SK-N-SH (cell line): ENCODE measurements around the gene ANXA11. TPM values are rescaled to one million over a fixed set of nuclear protein-coding genes. Genes with fewer than 3 reads are reported as not detected.
"Not testable (repeated sequence)": the region's sequence is repeated elsewhere in the genome, so short reads cannot be mapped to it uniquely, and the experiment has no call there.

Experiments
- CTCF ChIA-PET: fragments of 300-600, 350-600 bp; formaldehyde crosslinking; extraction: SDS; loops from one replicate; lab custom pipeline; 2021; lab: Yijun Ruan, JAX
- POLR2A ChIA-PET: fragments of 350-600 bp; sonication (Branson Sonifier 250); formaldehyde crosslinking; extraction: SDS; loops from one replicate; lab custom pipeline; 2020; ENCODE audit warnings: antibody characterized with exemption, inconsistent platforms; lab: Yijun Ruan, JAX
- DNase-seq: peaks from one replicate; pipeline ENCODE4 v3.0.0; 2012
- H2AFZ ChIP-seq: fragments of 200-600 bp; sonication (generic); 2 replicates; pipeline ENCODE4 v1.8.1; 2016; ENCODE audit warnings: antibody characterized with exemption, mild to moderate bottlenecking, low read depth
- H3F3A ChIP-seq: fragments of 200-600 bp; sonication (generic); replicated peaks from 2 replicates; pipeline ENCODE3; 2016; ENCODE audit warnings: antibody characterized with exemption, mild to moderate bottlenecking; ENCODE audit not compliant: insufficient read depth
- H3K27ac ChIP-seq, 2 experiments: fragments of 200-500 bp in 1 of 2; fragments of 200-600 bp in 1 of 2; sonication (Bioruptor generic) in 1 of 2; sonication (generic), shearing (Covaris generic) in 1 of 2; 2 replicates each; pipeline versions ENCODE4 v1.5.1 to v1.6.1; 2014 to 2016; ENCODE audit warnings: low read depth in 2 of 2, inconsistent platforms in 1 of 2, low read length in 1 of 2, mild to moderate bottlenecking in 1 of 2, mixed read lengths in 1 of 2
- H3K27me3 ChIP-seq: fragments of 200-600 bp; sonication (generic), shearing (Covaris generic); 2 replicates; pipeline ENCODE4 v1.6.1; 2016; ENCODE audit warnings: mixed run types; ENCODE audit not compliant: insufficient read depth
- H3K36me3 ChIP-seq, 2 experiments: fragments of 200-500 bp in 1 of 2; fragments of 200-600 bp in 1 of 2; sonication (Bioruptor generic) in 1 of 2; sonication (generic) in 1 of 2; replicated peaks in 1 of 2; 2 replicates each; pipeline versions ENCODE3 to v1.5.1; 2014 to 2016; ENCODE audit warnings: low read length in 1 of 2, mild to moderate bottlenecking in 1 of 2; ENCODE audit not compliant: insufficient read depth in 2 of 2, control insufficient read depth in 1 of 2
- H3K4me1 ChIP-seq, 2 experiments: fragments of 200-500 bp in 1 of 2; fragments of 200-600 bp in 1 of 2; sonication (Bioruptor generic) in 1 of 2; sonication (generic), shearing (Covaris generic) in 1 of 2; 2 replicates each; pipeline versions ENCODE4 v1.5.1 to v1.6.1; 2014 to 2016; ENCODE audit warnings: low read depth in 1 of 2, low read length in 1 of 2, mixed run types in 1 of 2; ENCODE audit not compliant: insufficient read depth in 2 of 2, control insufficient read depth in 1 of 2
- H3K4me2 ChIP-seq: fragments of 200-600 bp; sonication (generic), shearing (Covaris generic); 2 replicates; pipeline ENCODE4 v1.6.1; 2017; ENCODE audit warnings: mixed run types
- H3K4me3 ChIP-seq, 2 experiments: fragments of 200-500 bp in 1 of 2; fragments of 200-600 bp in 1 of 2; sonication (Bioruptor generic) in 1 of 2; sonication (generic), shearing (Covaris generic) in 1 of 2; 2 replicates each; pipeline versions ENCODE4 v1.5.1 to v1.8.1; 2014 to 2016; ENCODE audit warnings: low read depth in 2 of 2, inconsistent platforms in 1 of 2, low read length in 1 of 2, mild to moderate bottlenecking in 1 of 2, mixed read lengths in 1 of 2, moderate library complexity in 1 of 2
- H3K79me2 ChIP-seq: fragments of 200-600 bp; sonication (generic); 2 replicates; pipeline ENCODE4 v1.8.1; 2017; ENCODE audit warnings: mild to moderate bottlenecking; ENCODE audit not compliant: insufficient read depth
- H3K9ac ChIP-seq: fragments of 200-600 bp; sonication (generic); 2 replicates; pipeline ENCODE4 v1.6.1; 2017; ENCODE audit warnings: mixed run types
- H3K9me2 ChIP-seq: fragments of 200-600 bp; sonication (generic); 2 replicates; pipeline ENCODE4 v1.6.1; 2017; ENCODE audit warnings: mixed run types
- H3K9me3 ChIP-seq: fragments of 200-600 bp; sonication (generic); 2 replicates; pipeline ENCODE4 v1.6.1; 2017; ENCODE audit warnings: mixed run types, mild to moderate bottlenecking, moderate library complexity
- H4K20me1 ChIP-seq: fragments of 200-600 bp; sonication (generic); 2 replicates; pipeline ENCODE4 v1.6.1; 2017; ENCODE audit warnings: mild to moderate bottlenecking, mixed run types; ENCODE audit not compliant: insufficient read depth
- CHD2 ChIP-seq: fragments of 150-350 bp; IDR thresholded peaks from 2 replicates; pipeline ENCODE4 v1.6.1; 2018; ENCODE audit warnings: low read length; ENCODE audit not compliant: partially characterized antibody
- ELF1 ChIP-seq: IDR thresholded peaks from 2 replicates; pipeline ENCODE4 v1.4.0; 2012
- EP300 ChIP-seq, 2 experiments: IDR thresholded peaks; 2 replicates each; pipeline versions ENCODE4 v1.4.0 to v1.6.1; 2012; ENCODE audit warnings: borderline replicate concordance in 1 of 2, low read depth in 1 of 2, low read length in 1 of 2
- EZH2phosphoT487 ChIP-seq: fragments of 200-600 bp; sonication (generic); IDR thresholded peaks from 2 replicates; pipeline ENCODE4 v1.6.1; 2017; ENCODE audit warnings: low read depth, mixed run types, mild to moderate bottlenecking, antibody characterized with exemption, moderate library complexity, borderline replicate concordance
- FOSL2 ChIP-seq: IDR thresholded peaks from 2 replicates; pipeline ENCODE4 v1.4.0; 2012; ENCODE audit warnings: low read depth, mild to moderate bottlenecking, moderate library complexity, borderline replicate concordance
- RAD21 ChIP-seq: IDR thresholded peaks from 2 replicates; pipeline ENCODE4 v1.6.1; 2012; ENCODE audit warnings: mild to moderate bottlenecking, low read length
- SIN3A ChIP-seq: IDR thresholded peaks from 2 replicates; pipeline ENCODE4 v1.6.1; 2012; ENCODE audit warnings: low read depth, mild to moderate bottlenecking, low read length, moderate library complexity, borderline replicate concordance
- TAF1 ChIP-seq: IDR thresholded peaks from 2 replicates; pipeline ENCODE4 v1.6.1; 2012; ENCODE audit warnings: low read depth, mild to moderate bottlenecking, low read length, moderate library complexity, borderline replicate concordance
- TCF12 ChIP-seq: IDR thresholded peaks from 2 replicates; pipeline ENCODE4 v1.4.0; 2012
- TEAD4 ChIP-seq: IDR thresholded peaks from 2 replicates; pipeline ENCODE4 v1.4.0; 2012; ENCODE audit warnings: mild to moderate bottlenecking, borderline replicate concordance; ENCODE audit not compliant: insufficient read depth
- YY1 ChIP-seq: IDR thresholded peaks from 2 replicates; pipeline ENCODE4 v1.4.0; 2012; ENCODE audit warnings: low read depth, mild to moderate bottlenecking
- WGBS: methylation state at CpG from one replicate; pipeline ENCODE4 v1.1.6; 2017; ENCODE audit warnings: low lambda C conversion rate; 5-methylcytosine and 5-hydroxymethylcytosine counted together
- polyA plus RNA-seq, 3 experiments: library from polyadenylated mRNA; depleted of rRNA; stranded (reverse); fragments of >200 nt; gene quantifications; 2 replicates each; pipeline ENCODE4 v1.2.3, GENCODE V29; 2012
- TF ChIP-seq, protein P1 (sequence below): IDR thresholded peaks from 2 replicates; pipeline ENCODE4; 2012
- TF ChIP-seq, protein P2 (sequence below): IDR thresholded peaks from 2 replicates; pipeline ENCODE4 v1.4.0; 2012; ENCODE audit warnings: low read depth, borderline replicate concordance
- TF ChIP-seq, protein P3 (sequence below): IDR thresholded peaks from 2 replicates; pipeline ENCODE4 v1.4.0; 2012; ENCODE audit warnings: low read depth

Gene ANXA11
- polyA plus RNA-seq, 1 of the 3 experiments (the other 2 are of a cell fraction): 53.6 TPM

DNA sequence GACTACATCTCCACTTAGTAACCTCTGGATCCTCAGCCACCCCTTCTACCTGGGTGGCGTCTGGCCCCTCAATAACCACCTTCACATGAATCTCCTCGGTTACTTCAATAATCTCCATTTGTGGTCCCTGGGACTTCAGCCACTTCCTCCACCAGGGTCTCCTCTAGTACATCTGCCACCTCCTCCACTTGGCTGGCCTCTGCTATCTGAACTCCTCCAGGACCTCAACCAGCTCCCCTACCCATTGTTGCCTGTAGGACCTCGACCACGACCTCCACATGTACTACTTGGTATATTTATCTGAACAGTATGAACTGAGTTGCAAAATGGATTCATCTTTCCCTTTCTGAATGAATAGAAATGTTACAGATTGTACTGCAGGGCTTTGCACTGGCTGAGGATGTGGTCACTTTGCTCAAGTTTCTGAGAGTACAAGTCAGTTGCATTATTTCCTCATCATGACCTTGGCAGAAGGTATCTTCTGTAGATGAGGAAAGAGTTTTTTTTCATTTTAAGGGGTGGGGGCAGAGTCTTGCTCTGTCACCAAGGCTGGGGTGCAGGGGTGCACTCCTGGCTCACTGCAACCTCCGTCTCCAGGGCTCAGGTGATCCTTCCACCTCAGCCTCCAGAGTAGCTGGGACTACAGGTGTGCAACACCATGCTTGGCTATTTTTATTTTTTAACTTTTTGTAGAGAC is 48.1 kb upstream of the ANXA11 start:
- CTCF ChIA-PET: interaction anchor here (1.2 to 2.0 kb wide), 2 partner anchors 36 to 110 kb away, joined by 3 to 5 read pairs; partner anchors contain the start of gene MAT1A
- no peak for DNase-seq
- H3K9ac ChIP-seq: no peak overlapping the region
- H3K4me1 ChIP-seq: no peaks in the 10 kb centered on the region
- H3K9me3 ChIP-seq: no peaks in the 10 kb centered on the region
- no peaks in the 10 kb centered on the region for H3K36me3 ChIP-seq
- H3K4me3 ChIP-seq: no peak overlapping the region
- TF ChIP-seq ELF1 (no peak), TCF12 (no peak), SIN3A (no peak), EP300 (IDR thresholded peaks at IDR 0.05; ENCODE audit: borderline replicate concordance in 1 of 2, low read depth in 1 of 2, low read length in 1 of 2) (no peak), RAD21 (no peak), TAF1 (no peak), CHD2 (no peak), FOSL2 (no peak)
- TF ChIP-seq, protein P1, sequence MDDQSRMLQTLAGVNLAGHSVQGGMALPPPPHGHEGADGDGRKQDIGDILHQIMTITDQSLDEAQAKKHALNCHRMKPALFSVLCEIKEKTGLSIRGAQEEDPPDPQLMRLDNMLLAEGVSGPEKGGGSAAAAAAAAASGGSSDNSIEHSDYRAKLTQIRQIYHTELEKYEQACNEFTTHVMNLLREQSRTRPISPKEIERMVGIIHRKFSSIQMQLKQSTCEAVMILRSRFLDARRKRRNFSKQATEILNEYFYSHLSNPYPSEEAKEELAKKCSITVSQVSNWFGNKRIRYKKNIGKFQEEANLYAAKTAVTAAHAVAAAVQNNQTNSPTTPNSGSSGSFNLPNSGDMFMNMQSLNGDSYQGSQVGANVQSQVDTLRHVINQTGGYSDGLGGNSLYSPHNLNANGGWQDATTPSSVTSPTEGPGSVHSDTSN: no peak
- H3K79me2 ChIP-seq: no peaks in the 10 kb centered on the region
- no peaks in the 10 kb centered on the region for H3K27me3 ChIP-seq
- 15% methylated on average over 5 of the region's 5 CpGs for WGBS
- no peak overlapping the region for H2AFZ ChIP-seq
- H3K9me2 ChIP-seq: no peaks in the 10 kb centered on the region
- no peak overlapping the region for H3K4me2 ChIP-seq
- no peak overlapping the region for H3K27ac ChIP-seq
- no peaks in the 10 kb centered on the region for H4K20me1 ChIP-seq
- no peaks in the 10 kb centered on the region for H3F3A ChIP-seq
- POLR2A ChIA-PET: no interaction called here

DNA sequence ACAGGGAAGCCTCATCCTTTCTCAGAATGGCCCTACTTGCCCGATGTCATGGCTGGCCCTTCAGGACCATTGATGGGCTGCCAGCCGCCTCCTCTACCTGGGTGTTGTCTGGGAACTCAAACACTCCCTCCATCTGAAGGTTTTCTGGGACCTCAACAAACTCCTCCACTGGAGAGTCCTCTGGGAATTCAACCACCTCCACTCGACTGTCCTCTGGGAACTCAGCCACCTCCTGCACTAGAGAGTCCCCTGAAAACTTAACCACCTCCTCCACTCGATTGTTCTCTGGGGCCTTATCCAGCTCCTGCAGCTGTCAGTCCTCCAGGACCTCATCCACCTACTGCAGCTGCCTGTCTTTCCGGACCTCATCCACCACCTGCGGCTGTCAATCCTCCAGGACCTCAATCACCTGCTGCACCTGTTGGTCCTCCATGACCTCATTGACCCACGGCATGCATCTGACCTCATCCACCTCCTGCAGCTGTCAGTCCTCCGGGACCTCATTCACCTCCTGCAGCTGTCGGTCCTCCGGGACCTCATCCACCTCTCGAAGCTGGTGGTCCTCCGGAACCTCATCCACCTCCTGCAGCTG is 47.1 kb upstream of the ANXA11 start:
- ChIA-PET POLR2A (no interaction called here), CTCF (interaction anchor here (2.0 kb wide), 1 partner anchor 109 kb away, joined by 5 read pairs; no protein-coding TSS in a partner anchor)
- Histone ChIP-seq H3K4me2 (no peak overlapping the region), H3K36me3 (no peaks in the 10 kb centered on the region), H3K27ac (no peak overlapping the region), H3K4me1 (no peaks in the 10 kb centered on the region), H3K9me3 (no peaks in the 10 kb centered on the region), H3K9me2 (no peaks in the 10 kb centered on the region), H3K9ac (no peak overlapping the region), H2AFZ (no peak overlapping the region), H3K4me3 (no peak overlapping the region), H4K20me1 (no peaks in the 10 kb centered on the region), H3K27me3 (no peaks in the 10 kb centered on the region), H3K79me2 (no peaks in the 10 kb centered on the region), H3F3A (no peaks in the 10 kb centered on the region)
- no peak for DNase-seq
- 55% methylated on average over 12 of the region's 12 CpGs for WGBS
- no peak for TF ChIP-seq CHD2
- TF ChIP-seq YY1: no peak
- TF ChIP-seq SIN3A: no peak
- TF ChIP-seq, protein P2, sequence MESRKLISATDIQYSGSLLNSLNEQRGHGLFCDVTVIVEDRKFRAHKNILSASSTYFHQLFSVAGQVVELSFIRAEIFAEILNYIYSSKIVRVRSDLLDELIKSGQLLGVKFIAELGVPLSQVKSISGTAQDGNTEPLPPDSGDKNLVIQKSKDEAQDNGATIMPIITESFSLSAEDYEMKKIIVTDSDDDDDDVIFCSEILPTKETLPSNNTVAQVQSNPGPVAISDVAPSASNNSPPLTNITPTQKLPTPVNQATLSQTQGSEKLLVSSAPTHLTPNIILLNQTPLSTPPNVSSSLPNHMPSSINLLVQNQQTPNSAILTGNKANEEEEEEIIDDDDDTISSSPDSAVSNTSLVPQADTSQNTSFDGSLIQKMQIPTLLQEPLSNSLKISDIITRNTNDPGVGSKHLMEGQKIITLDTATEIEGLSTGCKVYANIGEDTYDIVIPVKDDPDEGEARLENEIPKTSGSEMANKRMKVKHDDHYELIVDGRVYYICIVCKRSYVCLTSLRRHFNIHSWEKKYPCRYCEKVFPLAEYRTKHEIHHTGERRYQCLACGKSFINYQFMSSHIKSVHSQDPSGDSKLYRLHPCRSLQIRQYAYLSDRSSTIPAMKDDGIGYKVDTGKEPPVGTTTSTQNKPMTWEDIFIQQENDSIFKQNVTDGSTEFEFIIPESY: no peak
- TF ChIP-seq EZH2phosphoT487: no peak
- no peak for TF ChIP-seq TEAD4
- TF ChIP-seq, protein P3, sequence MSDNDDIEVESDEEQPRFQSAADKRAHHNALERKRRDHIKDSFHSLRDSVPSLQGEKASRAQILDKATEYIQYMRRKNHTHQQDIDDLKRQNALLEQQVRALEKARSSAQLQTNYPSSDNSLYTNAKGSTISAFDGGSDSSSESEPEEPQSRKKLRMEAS: no peak

DNA sequence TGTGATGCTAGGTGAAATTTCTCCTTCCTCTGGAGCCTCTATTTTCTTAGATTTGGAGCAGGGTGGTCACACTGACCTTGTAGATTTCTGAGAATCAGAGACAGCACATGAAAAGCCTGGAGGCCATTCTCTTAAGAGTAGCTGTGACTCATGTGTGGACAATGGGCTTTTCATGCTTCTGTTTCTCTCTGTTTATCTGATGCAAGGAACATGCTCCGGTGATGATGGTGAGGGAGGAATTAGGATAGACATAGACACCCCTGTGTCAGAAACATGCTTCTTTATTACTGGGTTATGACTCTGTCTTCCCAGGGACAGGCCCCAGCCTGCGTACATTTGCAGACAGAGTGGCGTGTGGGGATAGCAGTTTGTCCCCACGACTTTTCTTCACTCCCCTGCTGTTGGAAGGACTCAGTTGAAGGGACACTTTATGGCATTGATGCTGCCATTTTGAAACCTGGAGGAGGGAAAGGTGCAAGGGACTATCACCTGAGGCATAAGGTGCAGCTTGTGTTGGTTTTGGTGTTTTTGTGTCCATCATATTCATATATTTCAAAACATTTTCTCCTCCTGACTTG is 46.5 kb upstream of the ANXA11 start:
- H3K36me3 ChIP-seq, H3K4me1 ChIP-seq, H2AFZ ChIP-seq, DNase-seq, H3K79me2 ChIP-seq, H3K4me2 ChIP-seq, H4K20me1 ChIP-seq, H3K27ac ChIP-seq, H3K9me3 ChIP-seq, H3K27me3 ChIP-seq, H3F3A ChIP-seq, H3K9me2 ChIP-seq, H3K4me3 ChIP-seq, POLR2A ChIA-PET, H3K9ac ChIP-seq: not testable (repeated sequence)
- CTCF ChIA-PET: interaction anchor here (2.0 kb wide), 1 partner anchor 108 kb away, joined by 5 read pairs; no protein-coding TSS in a partner anchor
- WGBS: 31% methylated on average over 4 of the region's 4 CpGs
